Panc1 (cell line): ENCODE measurements around the gene NRP2. TPM values are rescaled to one million over a fixed set of nuclear protein-coding genes. Genes with fewer than 3 reads are reported as not detected.

Source experiments
- ATAC-seq: fragments of 200-7000 bp; cut with Tn5 transposase; 2 replicates; pipeline ENCODE4 v1.9.1; 2020; ENCODE audit warnings: mild to moderate bottlenecking, moderate library complexity
- BruUV-seq: library from RNA; stranded (reverse); fragments of 400-500 nt; replicated peaks from 2 replicates; lab custom pipeline; 2021; lab: Mats Ljungman, UMichigan
- CTCF ChIA-PET: fragments of 300-600 bp; sonication (Branson Sonifier 250); formaldehyde crosslinking; loops from one replicate; lab custom pipeline; 2022; ENCODE audit warnings: antibody characterized with exemption; lab: Charles Lee
- POLR2A ChIA-PET: fragments of 300-600 bp; sonication (Branson Sonifier 250); formaldehyde crosslinking; loops from one replicate; lab custom pipeline; 2022; ENCODE audit warnings: antibody characterized with exemption; lab: Charles Lee
- DNase-seq: peaks from one replicate; pipeline ENCODE4 v3.0.0-alpha.2; 2010; ENCODE audit warnings: low read depth, low spot score
- H3K27ac ChIP-seq: 2 replicates; pipeline ENCODE4 v1.5.1; 2011; ENCODE audit warnings: mild to moderate bottlenecking, low read length, inconsistent platforms
- H3K27me3 ChIP-seq: fragments of 200-500 bp; sonication (Bioruptor generic); 2 replicates; pipeline ENCODE4 v1.6.0; 2014; ENCODE audit warnings: low read length, inconsistent platforms; ENCODE audit not compliant: control insufficient read depth, insufficient read depth
- H3K36me3 ChIP-seq: fragments of 200-500 bp; sonication (Bioruptor generic); 2 replicates; pipeline ENCODE4 v1.5.1; 2014; ENCODE audit warnings: inconsistent platforms, mild to moderate bottlenecking, low read length, moderate library complexity; ENCODE audit not compliant: control insufficient read depth, insufficient read depth
- H3K4me1 ChIP-seq: 2 replicates; pipeline ENCODE4 v1.5.1; 2011; ENCODE audit warnings: inconsistent platforms, mild to moderate bottlenecking, low read length, moderate library complexity; ENCODE audit not compliant: control insufficient read depth, insufficient read depth
- H3K4me3 ChIP-seq, 2 experiments: 2 replicates each; pipeline ENCODE4 v1.5.1; 2011 to 2012; ENCODE audit warnings: low read depth in 2 of 2, low read length in 2 of 2, mild to moderate bottlenecking in 2 of 2, inconsistent platforms in 1 of 2, moderate library complexity in 1 of 2
- H3K9me3 ChIP-seq: fragments of 200-500 bp; sonication (Bioruptor generic); 2 replicates; pipeline ENCODE4 v1.5.1; 2014; ENCODE audit warnings: low read depth, mild to moderate bottlenecking, inconsistent platforms, low read length, moderate library complexity; ENCODE audit not compliant: control insufficient read depth, insufficient read depth
- CTCF ChIP-seq: fragments of 450-650 bp; IDR thresholded peaks from 2 replicates; pipeline ENCODE4 v1.5.1; 2017; ENCODE audit warnings: mild to moderate bottlenecking
- POLR2AphosphoS5 ChIP-seq: IDR thresholded peaks from 2 replicates; pipeline ENCODE4 v1.6.1; 2012; ENCODE audit warnings: mild to moderate bottlenecking, low read depth, low read length, moderate library complexity
- REST ChIP-seq, 2 experiments: IDR thresholded peaks; 2 replicates each; pipeline ENCODE4 v1.6.1; 2011 to 2012; ENCODE audit warnings: low read depth in 2 of 2, control low read depth in 1 of 2, low read length in 1 of 2, mild to moderate bottlenecking in 1 of 2, moderate library complexity in 1 of 2; ENCODE audit not compliant: insufficient read depth in 1 of 2
- SIN3A ChIP-seq: IDR thresholded peaks from 2 replicates; pipeline ENCODE4 v1.6.1; 2012; ENCODE audit warnings: low read depth, mild to moderate bottlenecking, low read length, moderate library complexity, borderline replicate concordance; ENCODE audit not compliant: insufficient read depth
- TCF7L2 ChIP-seq: IDR thresholded peaks from 2 replicates; pipeline ENCODE4 v1.6.1; 2011; ENCODE audit warnings: mild to moderate bottlenecking, low read depth, low read length, inconsistent platforms
- in situ Hi-C: cut with HindIII; loops from 2 replicates; pipeline ENCODE4 v1.10.0; 2016; ENCODE audit warnings: low sequenced_read_pairs, low pct_unique_long_range_greater_than_20kb
- intact Hi-C: fragments of 100-400 bp; cut with micrococcal nuclease; formaldehyde crosslinking; loops from one replicate; pipeline ENCODE4 v1.10.0; 2022; ENCODE audit not compliant: unreplicated experiment
- total RNA-seq: library from RNA; stranded (reverse); gene quantifications from one replicate; pipeline ENCODE4 v1.2.1, GENCODE V29; 2021; ENCODE audit not compliant: unreplicated experiment

NRP2 gene
- total RNA-seq, 1 experiment from 2014 or later, result 6.7 TPM

DNA sequence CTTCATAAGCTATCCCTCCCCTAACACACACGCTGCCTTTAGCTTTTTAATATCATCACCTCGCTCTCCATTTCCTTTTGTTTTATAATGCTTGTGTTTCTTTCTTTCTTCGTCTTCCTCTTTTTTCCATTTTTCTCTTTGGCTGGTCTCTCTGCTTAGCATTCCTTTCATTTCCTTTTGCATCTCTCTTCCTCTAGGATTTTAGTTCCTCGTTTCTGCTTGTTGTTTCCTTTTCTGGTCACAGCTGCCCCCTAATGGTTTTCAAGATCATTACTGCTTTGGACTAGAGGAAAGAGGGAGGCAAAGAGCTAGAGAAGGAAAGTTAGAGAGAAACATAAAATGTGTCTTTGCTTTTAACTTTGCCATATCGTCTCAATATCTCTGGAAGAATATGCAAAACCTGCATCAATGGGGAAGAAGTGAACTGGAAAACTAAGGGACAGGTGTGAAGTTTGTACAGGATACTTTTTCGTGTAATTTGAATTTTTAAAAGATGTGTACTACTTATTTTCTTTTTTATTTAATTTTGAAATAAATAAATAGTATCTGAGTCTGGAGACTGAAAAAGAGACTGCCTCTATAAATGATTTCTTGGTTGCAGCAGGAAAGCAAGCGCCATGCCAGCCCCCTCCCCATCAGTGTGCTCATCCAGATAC is 6.3 kb upstream of the NRP2 start:
- BruUV-seq, result no TSS peak
- in situ Hi-C loops (no loop called here), intact Hi-C loops (loop anchor here (5.0 to 10.0 kb wide), 3 partner anchors 351 to 981 kb away; no protein-coding TSS in a partner anchor)
- no peaks in the 10 kb centered on the region; the same call in 1 of the 2 replicates for H3K27me3 ChIP-seq
- H3K4me3 ChIP-seq, result no peak overlapping the region
- no peak overlapping the region for H3K27ac ChIP-seq
- H3K4me1 ChIP-seq, result no peaks in the 10 kb centered on the region; the same call in 1 of the 2 replicates
- H3K36me3 ChIP-seq, result no peaks in the 10 kb centered on the region
- ChIA-PET POLR2A (interaction anchor here (0.7 kb wide), 1 partner anchor 11 kb away, joined by 3 read pairs; no protein-coding TSS in a partner anchor), CTCF (interaction anchor here (0.6 to 1.3 kb wide), 8 partner anchors 36 to 1715 kb away, joined by 3 to 6 read pairs (median 3); no protein-coding TSS in a partner anchor)
- TF ChIP-seq CTCF (peak; percentile 75; the same call in 1 of the 2 replicates), REST (IDR thresholded peaks at IDR 0.05; ENCODE audit: insufficient read depth in 1 of 2, low read depth in 2 of 2, low read length in 1 of 2) (no peak)
- ATAC-seq (peak; percentile 73; the same call in 1 of the 2 replicates), DNase-seq (no peak)
- no peaks in the 10 kb centered on the region for H3K9me3 ChIP-seq

GRCh38 chr2:205678541-205679142 is 3.7 kb upstream of the NRP2 start:
- H3K9me3 ChIP-seq, result no peaks in the 10 kb centered on the region
- ChIA-PET POLR2A (no interaction called here), CTCF (interaction anchor here (0.7 kb wide), 3 partner anchors 861 to 1368 kb away, joined by 5 read pairs; no protein-coding TSS in a partner anchor)
- in situ Hi-C loops (no loop called here), intact Hi-C loops (loop anchor here (5.0 to 10.0 kb wide), 3 partner anchors 354 to 984 kb away; no protein-coding TSS in a partner anchor)
- no peak for DNase-seq
- peaks cover 2% of the 10 kb centered on the region; the same call in 1 of the 2 replicates for H3K4me1 ChIP-seq
- peaks cover 9% of the 10 kb centered on the region for H3K27me3 ChIP-seq
- ATAC-seq, result no peak
- TF ChIP-seq POLR2AphosphoS5 (no peak), CTCF (no peak), TCF7L2 (no peak), REST (IDR thresholded peaks at IDR 0.05; ENCODE audit: insufficient read depth in 1 of 2, low read depth in 2 of 2, low read length in 1 of 2) (no peak), SIN3A (no peak)
- no peak overlapping the region for H3K27ac ChIP-seq
- no peaks in the 10 kb centered on the region for H3K36me3 ChIP-seq
- no peak overlapping the region for H3K4me3 ChIP-seq
- no TSS peak for BruUV-seq
